ENCODE measurements around the gene FAS.

DNA sequence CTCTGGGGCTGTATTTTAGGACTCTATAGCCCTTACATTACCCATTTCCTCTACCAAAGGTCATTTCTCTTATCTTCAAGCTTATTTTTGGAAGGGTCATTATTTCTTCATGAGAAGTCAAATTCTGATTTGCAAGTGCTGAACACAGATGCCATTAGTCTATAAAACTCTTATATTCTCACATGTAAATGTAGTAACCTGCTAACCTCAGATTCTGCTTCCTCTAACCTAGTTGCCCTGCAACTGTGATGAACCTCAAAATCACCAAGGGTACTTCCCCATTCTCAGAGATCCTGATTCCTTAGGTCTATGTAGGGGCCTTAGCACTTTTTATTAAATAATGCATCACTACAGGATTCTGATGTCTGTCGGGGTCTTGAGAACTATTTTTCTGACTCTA is 6.3 kb downstream of the FAS start:
- TF ChIP-seq, protein P1, sequence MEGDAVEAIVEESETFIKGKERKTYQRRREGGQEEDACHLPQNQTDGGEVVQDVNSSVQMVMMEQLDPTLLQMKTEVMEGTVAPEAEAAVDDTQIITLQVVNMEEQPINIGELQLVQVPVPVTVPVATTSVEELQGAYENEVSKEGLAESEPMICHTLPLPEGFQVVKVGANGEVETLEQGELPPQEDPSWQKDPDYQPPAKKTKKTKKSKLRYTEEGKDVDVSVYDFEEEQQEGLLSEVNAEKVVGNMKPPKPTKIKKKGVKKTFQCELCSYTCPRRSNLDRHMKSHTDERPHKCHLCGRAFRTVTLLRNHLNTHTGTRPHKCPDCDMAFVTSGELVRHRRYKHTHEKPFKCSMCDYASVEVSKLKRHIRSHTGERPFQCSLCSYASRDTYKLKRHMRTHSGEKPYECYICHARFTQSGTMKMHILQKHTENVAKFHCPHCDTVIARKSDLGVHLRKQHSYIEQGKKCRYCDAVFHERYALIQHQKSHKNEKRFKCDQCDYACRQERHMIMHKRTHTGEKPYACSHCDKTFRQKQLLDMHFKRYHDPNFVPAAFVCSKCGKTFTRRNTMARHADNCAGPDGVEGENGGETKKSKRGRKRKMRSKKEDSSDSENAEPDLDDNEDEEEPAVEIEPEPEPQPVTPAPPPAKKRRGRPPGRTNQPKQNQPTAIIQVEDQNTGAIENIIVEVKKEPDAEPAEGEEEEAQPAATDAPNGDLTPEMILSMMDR (IDR thresholded peaks at IDR 0.05; ENCODE audit: low read depth, low read length, missing input control), result no peak
- no peak for TF ChIP-seq FOXA2 (IDR thresholded peaks at IDR 0.05)
- no peak for TF ChIP-seq SP1 (IDR thresholded peaks at IDR 0.05)
- no peak for TF ChIP-seq GABPA (IDR thresholded peaks at IDR 0.05 in 1 of 2, conservative IDR thresholded peaks at IDR 0.05 in 1 of 2)
- TF ChIP-seq, protein P2, sequence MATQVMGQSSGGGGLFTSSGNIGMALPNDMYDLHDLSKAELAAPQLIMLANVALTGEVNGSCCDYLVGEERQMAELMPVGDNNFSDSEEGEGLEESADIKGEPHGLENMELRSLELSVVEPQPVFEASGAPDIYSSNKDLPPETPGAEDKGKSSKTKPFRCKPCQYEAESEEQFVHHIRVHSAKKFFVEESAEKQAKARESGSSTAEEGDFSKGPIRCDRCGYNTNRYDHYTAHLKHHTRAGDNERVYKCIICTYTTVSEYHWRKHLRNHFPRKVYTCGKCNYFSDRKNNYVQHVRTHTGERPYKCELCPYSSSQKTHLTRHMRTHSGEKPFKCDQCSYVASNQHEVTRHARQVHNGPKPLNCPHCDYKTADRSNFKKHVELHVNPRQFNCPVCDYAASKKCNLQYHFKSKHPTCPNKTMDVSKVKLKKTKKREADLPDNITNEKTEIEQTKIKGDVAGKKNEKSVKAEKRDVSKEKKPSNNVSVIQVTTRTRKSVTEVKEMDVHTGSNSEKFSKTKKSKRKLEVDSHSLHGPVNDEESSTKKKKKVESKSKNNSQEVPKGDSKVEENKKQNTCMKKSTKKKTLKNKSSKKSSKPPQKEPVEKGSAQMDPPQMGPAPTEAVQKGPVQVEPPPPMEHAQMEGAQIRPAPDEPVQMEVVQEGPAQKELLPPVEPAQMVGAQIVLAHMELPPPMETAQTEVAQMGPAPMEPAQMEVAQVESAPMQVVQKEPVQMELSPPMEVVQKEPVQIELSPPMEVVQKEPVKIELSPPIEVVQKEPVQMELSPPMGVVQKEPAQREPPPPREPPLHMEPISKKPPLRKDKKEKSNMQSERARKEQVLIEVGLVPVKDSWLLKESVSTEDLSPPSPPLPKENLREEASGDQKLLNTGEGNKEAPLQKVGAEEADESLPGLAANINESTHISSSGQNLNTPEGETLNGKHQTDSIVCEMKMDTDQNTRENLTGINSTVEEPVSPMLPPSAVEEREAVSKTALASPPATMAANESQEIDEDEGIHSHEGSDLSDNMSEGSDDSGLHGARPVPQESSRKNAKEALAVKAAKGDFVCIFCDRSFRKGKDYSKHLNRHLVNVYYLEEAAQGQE (IDR thresholded peaks at IDR 0.05), result no peak
- TF ChIP-seq, protein P3, sequence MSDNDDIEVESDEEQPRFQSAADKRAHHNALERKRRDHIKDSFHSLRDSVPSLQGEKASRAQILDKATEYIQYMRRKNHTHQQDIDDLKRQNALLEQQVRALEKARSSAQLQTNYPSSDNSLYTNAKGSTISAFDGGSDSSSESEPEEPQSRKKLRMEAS (IDR thresholded peaks at IDR 0.05), result no peak
- TF ChIP-seq FOXA1 (IDR thresholded peaks at IDR 0.05), result no peak
- no peak for TF ChIP-seq TAF1 (conservative IDR thresholded peaks at IDR 0.05)
- TF ChIP-seq JUND (IDR thresholded peaks at IDR 0.05), result no peak
- TF ChIP-seq EGR1 (IDR thresholded peaks at IDR 0.05; ENCODE audit: low read depth in 2 of 2), result no peak
- no peak for TF ChIP-seq HNF4G (IDR thresholded peaks at IDR 0.05)

Data from liver (tissue), 3 donors.